ENCODE results near the gene EPHB1.

The EPHB1 gene

DNA sequence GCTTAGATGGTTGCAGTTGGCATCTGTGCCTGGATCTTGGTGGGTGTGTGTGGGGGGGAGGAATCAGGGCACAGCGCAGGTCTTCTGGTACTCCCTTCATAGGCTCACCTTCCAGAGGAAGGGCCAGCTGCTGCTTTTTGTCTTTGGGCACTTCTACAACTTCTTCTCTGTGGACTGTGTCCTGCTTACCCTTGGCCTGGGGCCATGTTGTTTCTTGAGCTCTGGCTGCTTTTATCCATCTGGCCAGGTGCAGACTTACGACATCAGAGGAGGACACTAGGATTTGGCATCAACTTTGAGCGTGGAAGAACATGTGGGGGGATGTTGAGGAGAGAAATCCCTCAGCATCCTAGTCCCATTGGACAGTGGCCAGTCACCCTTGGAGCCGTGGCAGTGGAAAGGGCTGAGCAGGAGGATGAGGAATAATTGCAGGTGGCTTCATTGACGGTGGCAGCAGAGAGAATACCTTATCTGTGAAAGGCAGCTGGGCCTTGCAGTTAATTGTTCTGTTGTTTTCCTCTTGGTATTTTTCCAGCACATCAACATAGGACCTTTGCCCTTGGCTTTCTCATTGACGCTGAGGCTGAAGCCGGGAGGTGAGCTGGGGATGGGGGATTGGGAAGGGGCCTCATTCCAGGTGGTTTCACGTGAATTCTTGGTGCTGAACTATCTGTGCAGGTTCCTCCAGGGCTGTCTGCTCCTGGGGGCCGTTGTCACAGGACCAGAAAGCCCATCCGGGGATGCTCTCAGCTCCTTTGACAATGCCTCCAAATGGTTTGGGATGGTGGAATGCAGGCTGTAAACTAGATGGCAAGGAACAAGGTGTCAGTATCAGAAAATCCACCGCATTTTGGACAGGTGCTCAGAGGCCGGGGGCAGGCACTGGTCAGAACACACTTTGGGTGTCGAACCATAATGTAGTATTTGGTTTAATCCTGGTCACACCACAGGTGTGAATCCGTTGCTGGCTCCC is 9.7 kb downstream of the EPHB1 start:
- no peak for ATAC-seq
- TF ChIP-seq, protein P1, sequence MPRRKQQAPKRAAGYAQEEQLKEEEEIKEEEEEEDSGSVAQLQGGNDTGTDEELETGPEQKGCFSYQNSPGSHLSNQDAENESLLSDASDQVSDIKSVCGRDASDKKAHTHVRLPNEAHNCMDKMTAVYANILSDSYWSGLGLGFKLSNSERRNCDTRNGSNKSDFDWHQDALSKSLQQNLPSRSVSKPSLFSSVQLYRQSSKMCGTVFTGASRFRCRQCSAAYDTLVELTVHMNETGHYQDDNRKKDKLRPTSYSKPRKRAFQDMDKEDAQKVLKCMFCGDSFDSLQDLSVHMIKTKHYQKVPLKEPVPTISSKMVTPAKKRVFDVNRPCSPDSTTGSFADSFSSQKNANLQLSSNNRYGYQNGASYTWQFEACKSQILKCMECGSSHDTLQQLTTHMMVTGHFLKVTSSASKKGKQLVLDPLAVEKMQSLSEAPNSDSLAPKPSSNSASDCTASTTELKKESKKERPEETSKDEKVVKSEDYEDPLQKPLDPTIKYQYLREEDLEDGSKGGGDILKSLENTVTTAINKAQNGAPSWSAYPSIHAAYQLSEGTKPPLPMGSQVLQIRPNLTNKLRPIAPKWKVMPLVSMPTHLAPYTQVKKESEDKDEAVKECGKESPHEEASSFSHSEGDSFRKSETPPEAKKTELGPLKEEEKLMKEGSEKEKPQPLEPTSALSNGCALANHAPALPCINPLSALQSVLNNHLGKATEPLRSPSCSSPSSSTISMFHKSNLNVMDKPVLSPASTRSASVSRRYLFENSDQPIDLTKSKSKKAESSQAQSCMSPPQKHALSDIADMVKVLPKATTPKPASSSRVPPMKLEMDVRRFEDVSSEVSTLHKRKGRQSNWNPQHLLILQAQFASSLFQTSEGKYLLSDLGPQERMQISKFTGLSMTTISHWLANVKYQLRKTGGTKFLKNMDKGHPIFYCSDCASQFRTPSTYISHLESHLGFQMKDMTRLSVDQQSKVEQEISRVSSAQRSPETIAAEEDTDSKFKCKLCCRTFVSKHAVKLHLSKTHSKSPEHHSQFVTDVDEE (CRISPR knock-in tag; IDR thresholded peaks at IDR 0.05) = no peak
- TF ChIP-seq TOX (CRISPR knock-in tag; IDR thresholded peaks at IDR 0.05; ENCODE audit: borderline replicate concordance) (no peak), ESRRG (CRISPR knock-in tag; IDR thresholded peaks at IDR 0.05) (no peak), ZFP3 (CRISPR knock-in tag; IDR thresholded peaks at IDR 0.05) (no peak)
- TF ChIP-seq, protein P2, sequence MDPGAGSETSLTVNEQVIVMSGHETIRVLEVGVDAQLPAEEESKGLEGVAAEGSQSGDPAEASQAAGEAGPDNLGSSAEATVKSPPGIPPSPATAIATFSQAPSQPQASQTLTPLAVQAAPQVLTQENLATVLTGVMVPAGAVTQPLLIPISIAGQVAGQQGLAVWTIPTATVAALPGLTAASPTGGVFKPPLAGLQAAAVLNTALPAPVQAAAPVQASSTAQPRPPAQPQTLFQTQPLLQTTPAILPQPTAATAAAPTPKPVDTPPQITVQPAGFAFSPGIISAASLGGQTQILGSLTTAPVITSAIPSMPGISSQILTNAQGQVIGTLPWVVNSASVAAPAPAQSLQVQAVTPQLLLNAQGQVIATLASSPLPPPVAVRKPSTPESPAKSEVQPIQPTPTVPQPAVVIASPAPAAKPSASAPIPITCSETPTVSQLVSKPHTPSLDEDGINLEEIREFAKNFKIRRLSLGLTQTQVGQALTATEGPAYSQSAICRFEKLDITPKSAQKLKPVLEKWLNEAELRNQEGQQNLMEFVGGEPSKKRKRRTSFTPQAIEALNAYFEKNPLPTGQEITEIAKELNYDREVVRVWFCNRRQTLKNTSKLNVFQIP (CRISPR knock-in tag; IDR thresholded peaks at IDR 0.05; ENCODE audit: borderline replicate concordance, low read depth) = no peak

DNA sequence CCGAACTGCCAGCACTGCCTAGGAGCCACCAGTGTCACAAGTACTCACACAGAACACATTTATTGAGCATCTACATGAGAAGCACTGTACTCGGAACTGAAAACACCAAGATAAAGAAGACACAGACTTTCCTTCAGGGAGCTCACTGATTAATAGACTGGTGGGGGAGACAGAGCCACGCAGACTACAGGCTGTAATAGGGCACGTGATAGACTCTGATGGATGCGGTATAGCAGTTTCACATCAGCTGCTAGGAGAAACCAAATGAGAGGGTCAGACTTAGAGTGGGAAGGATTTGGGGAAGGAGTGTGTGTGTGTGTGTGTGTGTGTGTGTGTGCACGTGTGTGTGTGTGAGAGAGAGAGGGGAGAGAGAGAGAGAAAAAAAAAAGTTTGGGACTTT is 12.1 kb downstream of the EPHB1 start:
- no peak for ATAC-seq
- TF ChIP-seq, protein P3, sequence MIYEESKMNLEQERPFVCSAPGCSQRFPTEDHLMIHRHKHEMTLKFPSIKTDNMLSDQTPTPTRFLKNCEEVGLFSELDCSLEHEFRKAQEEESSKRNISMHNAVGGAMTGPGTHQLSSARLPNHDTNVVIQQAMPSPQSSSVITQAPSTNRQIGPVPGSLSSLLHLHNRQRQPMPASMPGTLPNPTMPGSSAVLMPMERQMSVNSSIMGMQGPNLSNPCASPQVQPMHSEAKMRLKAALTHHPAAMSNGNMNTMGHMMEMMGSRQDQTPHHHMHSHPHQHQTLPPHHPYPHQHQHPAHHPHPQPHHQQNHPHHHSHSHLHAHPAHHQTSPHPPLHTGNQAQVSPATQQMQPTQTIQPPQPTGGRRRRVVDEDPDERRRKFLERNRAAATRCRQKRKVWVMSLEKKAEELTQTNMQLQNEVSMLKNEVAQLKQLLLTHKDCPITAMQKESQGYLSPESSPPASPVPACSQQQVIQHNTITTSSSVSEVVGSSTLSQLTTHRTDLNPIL (CRISPR knock-in tag; IDR thresholded peaks at IDR 0.05; ENCODE audit: low read depth) = no peak
- TF ChIP-seq, protein P4, sequence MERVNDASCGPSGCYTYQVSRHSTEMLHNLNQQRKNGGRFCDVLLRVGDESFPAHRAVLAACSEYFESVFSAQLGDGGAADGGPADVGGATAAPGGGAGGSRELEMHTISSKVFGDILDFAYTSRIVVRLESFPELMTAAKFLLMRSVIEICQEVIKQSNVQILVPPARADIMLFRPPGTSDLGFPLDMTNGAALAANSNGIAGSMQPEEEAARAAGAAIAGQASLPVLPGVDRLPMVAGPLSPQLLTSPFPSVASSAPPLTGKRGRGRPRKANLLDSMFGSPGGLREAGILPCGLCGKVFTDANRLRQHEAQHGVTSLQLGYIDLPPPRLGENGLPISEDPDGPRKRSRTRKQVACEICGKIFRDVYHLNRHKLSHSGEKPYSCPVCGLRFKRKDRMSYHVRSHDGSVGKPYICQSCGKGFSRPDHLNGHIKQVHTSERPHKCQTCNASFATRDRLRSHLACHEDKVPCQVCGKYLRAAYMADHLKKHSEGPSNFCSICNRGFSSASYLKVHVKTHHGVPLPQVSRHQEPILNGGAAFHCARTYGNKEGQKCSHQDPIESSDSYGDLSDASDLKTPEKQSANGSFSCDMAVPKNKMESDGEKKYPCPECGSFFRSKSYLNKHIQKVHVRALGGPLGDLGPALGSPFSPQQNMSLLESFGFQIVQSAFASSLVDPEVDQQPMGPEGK (CRISPR knock-in tag; IDR thresholded peaks at IDR 0.05; ENCODE audit: borderline replicate concordance) = no peak
- TF ChIP-seq RARB (CRISPR knock-in tag; IDR thresholded peaks at IDR 0.05) (no peak), ZC3H10 (CRISPR knock-in tag; IDR thresholded peaks at IDR 0.05) (no peak), ARNTL (CRISPR knock-in tag; IDR thresholded peaks at IDR 0.05; ENCODE audit: borderline replicate concordance, low read depth) (no peak), ISL1 (CRISPR knock-in tag; IDR thresholded peaks at IDR 0.05) (no peak), TCF4 (CRISPR knock-in tag; IDR thresholded peaks at IDR 0.05; ENCODE audit: borderline replicate concordance) (no peak)
- TF ChIP-seq, protein P2 (CRISPR knock-in tag; IDR thresholded peaks at IDR 0.05; ENCODE audit: borderline replicate concordance, low read depth) = no peak

DNA sequence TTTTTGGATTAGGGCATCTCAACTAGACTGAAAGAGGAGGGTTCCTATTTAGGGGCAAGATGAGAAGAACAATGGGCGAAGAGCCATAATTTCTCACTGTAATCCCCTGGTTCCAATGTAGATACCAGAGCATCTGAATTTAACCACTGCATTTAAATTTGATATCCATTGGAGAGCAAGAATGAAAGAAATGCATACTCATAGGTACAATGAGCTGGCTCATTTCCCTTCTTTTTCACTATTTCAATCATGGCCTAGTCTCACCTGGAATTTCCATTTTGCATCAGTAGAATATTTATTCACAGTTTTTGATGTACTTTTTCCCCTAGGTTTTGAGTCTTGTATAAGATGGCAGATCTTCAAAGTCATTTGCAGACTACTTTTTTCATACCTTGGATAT is 13.8 kb downstream of the EPHB1 start:
- no peak for TF ChIP-seq ZNF8 (CRISPR knock-in tag; IDR thresholded peaks at IDR 0.05)
- TF ChIP-seq, protein P1 (CRISPR knock-in tag; IDR thresholded peaks at IDR 0.05) = no peak
- TF ChIP-seq, protein P4 (CRISPR knock-in tag; IDR thresholded peaks at IDR 0.05; ENCODE audit: borderline replicate concordance) = no peak
- no peak for TF ChIP-seq ZC3H10 (CRISPR knock-in tag; IDR thresholded peaks at IDR 0.05)
- TF ChIP-seq RARB (CRISPR knock-in tag; IDR thresholded peaks at IDR 0.05) = no peak
- no peak for TF ChIP-seq ESRRG (CRISPR knock-in tag; IDR thresholded peaks at IDR 0.05)
- no peak for TF ChIP-seq ZNF565 (CRISPR knock-in tag; conservative IDR thresholded peaks at IDR 0.05; ENCODE audit: low read depth)
- no peak for TF ChIP-seq SNAI2 (CRISPR knock-in tag; IDR thresholded peaks at IDR 0.05)
- TF ChIP-seq GLIS3 (CRISPR knock-in tag; IDR thresholded peaks at IDR 0.05) = no peak
- TF ChIP-seq ZNF70 (CRISPR knock-in tag; IDR thresholded peaks at IDR 0.05) = no peak
- TF ChIP-seq, protein P3 (CRISPR knock-in tag; IDR thresholded peaks at IDR 0.05; ENCODE audit: low read depth) = no peak
- no peak for TF ChIP-seq ZFP30 (CRISPR knock-in tag; IDR thresholded peaks at IDR 0.05)

More for the DNA sequence above, 13.8 kb downstream of the EPHB1 start:
- ATAC-seq = no peak

Measured in SK-N-SH treated with all-trans-retinoic acid at 6 μM for 48 hours (cell line).